ENCODE measurements around the gene DLGAP1.

DNA sequence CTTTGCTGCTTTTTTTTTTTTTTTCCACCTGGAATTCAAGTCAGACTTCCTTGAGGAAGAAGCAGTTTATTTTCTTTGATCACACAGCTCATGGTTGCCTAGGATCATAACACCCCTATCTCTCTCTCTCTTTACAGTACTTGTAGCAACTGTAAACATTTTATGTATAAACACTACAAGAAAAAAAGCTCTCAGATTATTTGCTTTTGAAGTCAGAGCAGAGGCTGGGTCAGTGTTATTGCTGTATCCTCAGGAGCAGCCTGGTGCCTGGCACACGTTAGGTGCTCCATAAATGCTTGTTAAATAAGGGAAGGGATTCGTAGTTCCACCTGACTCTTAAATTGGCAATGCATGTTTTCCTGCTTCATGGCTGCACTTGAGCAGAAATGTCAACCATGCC lies 783.9 kb downstream of the DLGAP1 start:
- TF ChIP-seq CTCF (IDR thresholded peaks at IDR 0.05) (no peak), POLR2A (IDR thresholded peaks at IDR 0.05) (no peak)

Data from right lobe of liver (tissue), 4 donors.